ENCODE measurements around the gene LDAH.
A peak's percentile ranks its signal among the peaks of the same experiment; 100 is the strongest.

DNA sequence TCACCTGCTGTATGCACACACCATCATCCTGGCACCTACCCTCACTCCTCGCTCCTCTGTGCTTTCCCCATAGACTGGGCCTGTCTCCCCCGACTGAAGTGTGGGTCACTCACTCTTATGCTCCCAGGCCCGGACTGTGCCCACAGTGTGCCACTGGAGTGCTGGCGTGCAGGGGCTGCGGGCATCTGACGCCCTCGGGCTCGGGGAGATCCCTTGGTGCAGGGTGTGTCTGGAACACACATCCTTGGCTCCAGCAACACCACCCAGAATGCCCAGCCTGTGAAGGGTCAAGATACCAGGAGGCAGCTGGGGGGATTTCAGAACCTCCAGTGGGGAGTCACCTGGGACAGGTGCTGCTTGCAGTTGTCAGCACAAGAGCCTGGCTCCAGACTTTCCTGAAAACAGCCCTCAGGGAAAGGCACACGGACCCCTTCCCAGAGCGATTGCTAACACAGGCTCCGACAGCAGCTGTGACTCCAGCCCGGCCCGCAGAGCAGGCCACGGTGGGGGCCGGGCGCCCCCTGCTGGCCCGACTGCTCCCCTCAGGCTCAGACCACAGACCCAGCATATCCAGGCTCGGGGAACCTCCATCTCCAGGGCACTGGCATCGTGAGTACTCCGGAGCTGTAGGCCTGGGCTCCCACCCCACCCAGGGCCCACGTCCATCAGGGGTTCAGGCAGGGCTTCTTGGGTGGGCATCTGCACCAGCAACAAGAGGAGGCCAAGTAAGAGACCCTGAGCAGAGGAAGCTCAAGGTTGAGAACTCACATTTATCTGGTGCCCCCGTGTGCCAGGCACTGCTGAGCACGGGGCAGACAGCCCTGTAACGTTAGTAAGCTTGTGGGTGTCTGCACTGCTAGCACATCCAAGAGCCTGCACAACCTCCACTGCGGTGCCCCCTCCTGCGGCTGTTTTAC, 180.6 kb downstream of the LDAH start:
- no peak for TF ChIP-seq EZH2phosphoT487 (IDR thresholded peaks at IDR 0.05; ENCODE audit: borderline replicate concordance, low read length)
- TF ChIP-seq, protein P1, sequence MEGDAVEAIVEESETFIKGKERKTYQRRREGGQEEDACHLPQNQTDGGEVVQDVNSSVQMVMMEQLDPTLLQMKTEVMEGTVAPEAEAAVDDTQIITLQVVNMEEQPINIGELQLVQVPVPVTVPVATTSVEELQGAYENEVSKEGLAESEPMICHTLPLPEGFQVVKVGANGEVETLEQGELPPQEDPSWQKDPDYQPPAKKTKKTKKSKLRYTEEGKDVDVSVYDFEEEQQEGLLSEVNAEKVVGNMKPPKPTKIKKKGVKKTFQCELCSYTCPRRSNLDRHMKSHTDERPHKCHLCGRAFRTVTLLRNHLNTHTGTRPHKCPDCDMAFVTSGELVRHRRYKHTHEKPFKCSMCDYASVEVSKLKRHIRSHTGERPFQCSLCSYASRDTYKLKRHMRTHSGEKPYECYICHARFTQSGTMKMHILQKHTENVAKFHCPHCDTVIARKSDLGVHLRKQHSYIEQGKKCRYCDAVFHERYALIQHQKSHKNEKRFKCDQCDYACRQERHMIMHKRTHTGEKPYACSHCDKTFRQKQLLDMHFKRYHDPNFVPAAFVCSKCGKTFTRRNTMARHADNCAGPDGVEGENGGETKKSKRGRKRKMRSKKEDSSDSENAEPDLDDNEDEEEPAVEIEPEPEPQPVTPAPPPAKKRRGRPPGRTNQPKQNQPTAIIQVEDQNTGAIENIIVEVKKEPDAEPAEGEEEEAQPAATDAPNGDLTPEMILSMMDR (conservative IDR thresholded peaks at IDR 0.05; ENCODE audit: low read depth, low read length), result peak; percentile 92
